Measurements from ENCODE around the gene TEX2.
A peak's percentile ranks its signal among the peaks of the same experiment; 100 is the strongest.
"Not testable (repeated sequence)": the region's sequence is repeated elsewhere in the genome, so short reads cannot be mapped to it uniquely, and the experiment has no call there.

TEX2 gene

GRCh38 chr17:64183815-64184214, 79.2 kb downstream of the TEX2 start:
- no peak for DNase-seq (ENCODE audit: low spot score)

- no peak for DNase-seq (ENCODE audit: low spot score)
Measured at GRCh38 chr17:64182325-64183012, 80.6 kb downstream of the TEX2 start.

- no peak for DNase-seq (ENCODE audit: low spot score)
Measured at GRCh38 chr17:64180089-64181073, 82.7 kb downstream of the TEX2 start.

GRCh38 chr17:64179024-64179423, 84.0 kb downstream of the TEX2 start:
- not testable (repeated sequence) for DNase-seq (ENCODE audit: low spot score)

- DNase-seq (ENCODE audit: low spot score) = peak; percentile 23
Measured at GRCh38 chr17:64178011-64178825, 84.8 kb downstream of the TEX2 start.

GRCh38 chr17:64177311-64178010, 85.6 kb downstream of the TEX2 start:
- no peak for DNase-seq (ENCODE audit: low spot score)

- DNase-seq (ENCODE audit: low spot score) = no peak
Measured at GRCh38 chr17:64176556-64176955, 86.5 kb downstream of the TEX2 start.

GRCh38 chr17:64174686-64175456, 88.2 kb downstream of the TEX2 start:
- no peak for DNase-seq (ENCODE audit: low spot score)

GRCh38 chr17:64173646-64174045, 89.4 kb downstream of the TEX2 start:
- DNase-seq (ENCODE audit: low spot score) = no peak

GRCh38 chr17:64172510-64172909, 90.5 kb downstream of the TEX2 start:
- DNase-seq (ENCODE audit: low spot score) = no peak

GRCh38 chr17:64171041-64171440, 92.0 kb downstream of the TEX2 start:
- no peak for DNase-seq (ENCODE audit: low spot score)

GRCh38 chr17:64170286-64170685, 92.8 kb downstream of the TEX2 start:
- DNase-seq (ENCODE audit: low spot score) = no peak

- DNase-seq (ENCODE audit: low spot score) = not testable (repeated sequence)
Measured at GRCh38 chr17:64167666-64168065, 95.4 kb downstream of the TEX2 start.

GRCh38 chr17:64166876-64167275, 96.2 kb downstream of the TEX2 start:
- DNase-seq (ENCODE audit: low spot score) = no peak

GRCh38 chr17:64165347-64165746, 97.7 kb downstream of the TEX2 start:
- DNase-seq (ENCODE audit: low spot score) = no peak

- DNase-seq (ENCODE audit: low spot score) = no peak
Measured at GRCh38 chr17:64164596-64165285, 98.3 kb downstream of the TEX2 start.

GRCh38 chr17:64163468-64163867, 99.6 kb downstream of the TEX2 start:
- no peak for DNase-seq (ENCODE audit: low spot score)

- no peak for DNase-seq (ENCODE audit: low spot score)
Measured at GRCh38 chr17:64162554-64162953, 100.5 kb downstream of the TEX2 start.

- no peak for DNase-seq (ENCODE audit: low spot score)
Measured at GRCh38 chr17:64161380-64162176, 101.5 kb downstream of the TEX2 start.
